IPS-20b (cell line): Measurements from ENCODE around the gene LBHD2.
"Not testable (repeated sequence)": the region's sequence is repeated elsewhere in the genome, so short reads cannot be mapped to it uniquely, and the experiment has no call there.

Experiments used
- H3K27ac ChIP-seq: one replicate; pipeline ENCODE4 v1.5.1; 2013; ENCODE audit warnings: low read length
- H3K27me3 ChIP-seq: 2 replicates; pipeline ENCODE4 v1.6.1; 2013; ENCODE audit warnings: mild to moderate bottlenecking, low read length, inconsistent platforms; ENCODE audit not compliant: insufficient read depth
- H3K36me3 ChIP-seq: 2 replicates; pipeline ENCODE4 v1.6.1; 2013; ENCODE audit warnings: low read depth, mild to moderate bottlenecking, inconsistent platforms, low read length, moderate library complexity; ENCODE audit not compliant: insufficient read depth
- H3K4me1 ChIP-seq: 2 replicates; pipeline ENCODE4 v1.6.1; 2013; ENCODE audit warnings: mild to moderate bottlenecking, control low read depth, inconsistent platforms, low read length, moderate library complexity; ENCODE audit not compliant: insufficient read depth
- H3K4me3 ChIP-seq: 2 replicates; pipeline ENCODE4 v1.5.1; 2013; ENCODE audit warnings: mild to moderate bottlenecking, low read length, inconsistent platforms
- H3K9ac ChIP-seq: 2 replicates; pipeline ENCODE4 v1.6.1; 2013; ENCODE audit warnings: low read depth, mild to moderate bottlenecking, inconsistent platforms, low read length, moderate library complexity
- H3K9me3 ChIP-seq: 2 replicates; pipeline ENCODE4 v1.6.1; 2013; ENCODE audit warnings: mild to moderate bottlenecking, low read depth, low read length, inconsistent platforms; ENCODE audit not compliant: insufficient read depth

Gene LBHD2

DNA sequence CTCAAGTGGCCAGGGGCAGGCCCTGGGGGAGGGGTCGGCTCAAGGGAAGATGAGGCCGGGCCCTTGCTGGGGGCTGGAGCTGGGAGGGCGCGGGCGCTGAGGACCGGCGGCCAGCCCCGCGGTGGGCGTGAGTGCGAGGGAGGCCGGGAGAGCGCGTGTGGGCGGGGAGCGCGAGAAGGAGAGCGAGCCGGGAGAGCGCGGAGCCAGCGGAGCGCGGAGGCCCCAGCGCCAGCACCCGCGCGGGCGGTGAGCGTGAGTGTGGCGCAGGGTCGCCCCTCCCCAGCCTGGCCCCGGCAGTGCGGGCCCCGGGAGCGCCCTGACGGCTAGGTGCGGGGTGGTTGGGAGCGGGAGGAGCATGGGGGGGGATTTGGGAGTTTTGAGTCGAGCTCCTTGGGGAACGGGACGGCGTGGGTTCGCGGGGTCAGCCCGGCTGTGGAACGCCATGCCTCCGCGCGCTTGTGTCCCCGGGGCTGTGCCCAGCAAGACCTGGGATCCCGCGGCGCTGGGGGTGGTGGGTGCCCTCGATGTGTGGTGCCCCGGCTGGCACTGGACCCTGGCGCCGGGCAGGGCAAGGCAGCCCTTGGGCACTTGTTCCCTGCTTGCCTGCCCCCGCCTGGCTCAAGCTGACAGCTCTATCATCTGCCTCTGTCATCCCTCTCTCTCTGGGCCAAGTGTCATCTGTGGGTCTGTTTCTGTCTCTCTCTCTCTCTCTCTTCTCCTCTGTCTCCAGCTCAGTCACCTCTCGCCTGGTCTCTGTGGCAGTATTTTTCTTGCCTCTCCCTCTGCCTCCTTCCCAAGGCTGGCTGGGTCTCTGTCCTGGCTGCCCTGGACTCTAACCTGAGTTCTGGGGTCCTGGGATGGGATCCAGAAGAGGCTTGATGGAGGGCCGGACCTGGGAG is at the start of gene LBHD2:
Gene LBHD2, plus strand, starts transcription at position 190 of the 899 bp plus-strand sequence. CDS start 1,803 bp downstream, outside the sequence.
- H3K27me3 ChIP-seq: peaks cover 55% of the 10 kb centered on the region
- no peaks in the 10 kb centered on the region for H3K9me3 ChIP-seq
- no peaks in the 10 kb centered on the region for H3K36me3 ChIP-seq

DNA sequence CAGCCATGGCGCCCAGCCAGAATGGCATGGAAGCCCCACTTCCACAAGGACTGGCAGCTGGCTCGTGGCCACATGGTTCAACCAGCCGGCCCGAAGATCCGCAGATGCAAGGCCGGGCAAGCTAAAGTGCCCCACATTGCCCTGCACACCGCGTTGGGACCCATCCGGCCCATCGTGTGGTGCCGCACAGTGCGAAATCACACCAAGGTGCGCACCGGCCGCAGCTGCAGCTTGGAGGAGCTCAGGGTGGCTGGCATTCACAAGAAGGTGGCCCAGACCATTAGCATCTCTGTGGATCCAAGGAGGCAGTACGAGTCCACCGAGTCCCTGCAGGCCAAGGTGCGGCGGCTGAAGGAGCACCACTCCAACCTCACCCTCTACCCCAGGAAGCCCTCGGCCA is 42.5 kb upstream of the LBHD2 start:
- Histone ChIP-seq H3K4me1 (no peaks in the 10 kb centered on the region; the same call in 1 of the 2 replicates), H3K27me3 (no peaks in the 10 kb centered on the region), H3K9ac (no peak overlapping the region), H3K36me3 (no peaks in the 10 kb centered on the region), H3K9me3 (no peaks in the 10 kb centered on the region), H3K27ac (no peak overlapping the region), H3K4me3 (no peak overlapping the region)

More for the DNA sequence above, at the start of gene LBHD2:
- Histone ChIP-seq H3K9ac (no peak within 1 kb of the TSS), H3K27ac (no peak within 1 kb of the TSS), H3K4me3 (peak within 1 kb of the TSS; percentile 40; the same call in 1 of the 2 replicates), H3K4me1 (no peaks in the 10 kb centered on the region)

GRCh38 chr14:103043257-103044015 is 40.6 kb upstream of the LBHD2 start:
- H3K36me3 ChIP-seq: no peaks in the 10 kb centered on the region
- H3K4me3 ChIP-seq: no peak overlapping the region
- H3K4me1 ChIP-seq: no peaks in the 10 kb centered on the region; the same call in 1 of the 2 replicates
- no peaks in the 10 kb centered on the region for H3K9me3 ChIP-seq
- H3K27ac ChIP-seq: no peak overlapping the region
- no peak overlapping the region for H3K9ac ChIP-seq
- no peaks in the 10 kb centered on the region for H3K27me3 ChIP-seq

DNA sequence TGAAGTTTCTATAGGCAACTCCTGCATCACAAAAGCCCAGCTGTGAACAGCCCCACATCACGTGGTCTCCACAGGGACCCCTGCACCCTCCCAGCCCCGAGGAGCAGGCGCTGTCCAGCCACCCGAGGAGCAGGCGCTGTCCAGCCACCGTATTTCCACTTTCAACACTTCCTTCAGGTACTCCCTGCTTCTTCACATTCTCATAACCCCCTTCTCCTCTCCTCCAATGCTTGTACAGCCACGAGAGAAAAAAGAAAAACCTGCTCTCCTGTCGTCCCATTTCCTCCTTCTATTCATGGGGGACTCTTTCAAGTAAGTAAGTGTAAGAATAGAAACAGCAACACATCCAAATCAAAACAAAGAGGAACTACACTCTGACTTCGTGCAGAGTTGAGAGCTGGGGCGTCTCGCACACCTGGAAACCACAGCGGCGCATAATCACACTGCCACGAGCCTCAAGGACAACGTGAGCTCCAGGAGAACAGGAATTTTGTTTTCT is 38.6 kb upstream of the LBHD2 start:
- no peak overlapping the region for H3K4me3 ChIP-seq
- H3K9ac ChIP-seq: no peak overlapping the region
- H3K9me3 ChIP-seq: no peaks in the 10 kb centered on the region
- H3K4me1 ChIP-seq: no peaks in the 10 kb centered on the region; the same call in 1 of the 2 replicates
- no peaks in the 10 kb centered on the region for H3K27me3 ChIP-seq
- no peak overlapping the region for H3K27ac ChIP-seq
- H3K36me3 ChIP-seq: no peaks in the 10 kb centered on the region

GRCh38 chr14:103047453-103047852 is 36.6 kb upstream of the LBHD2 start:
- not testable (repeated sequence) for H3K27ac ChIP-seq

GRCh38 chr14:103050935-103051334 is 33.1 kb upstream of the LBHD2 start:
- Histone ChIP-seq H3K36me3 (0 out of 2 replicates have a peak, but pooled peaks cover 3% of the 10 kb centered on the region), H3K4me3 (no peak overlapping the region), H3K27ac (no peak overlapping the region), H3K4me1 (no peaks in the 10 kb centered on the region; the same call in none of the 2 replicates), H3K9ac (no peak overlapping the region), H3K27me3 (no peaks in the 10 kb centered on the region), H3K9me3 (no peaks in the 10 kb centered on the region)

More at GRCh38 chr14:103047453-103047852, 36.6 kb upstream of the LBHD2 start:
- H3K27me3 ChIP-seq, H3K36me3 ChIP-seq, H3K9ac ChIP-seq, H3K4me1 ChIP-seq, H3K4me3 ChIP-seq, H3K9me3 ChIP-seq: not testable (repeated sequence)

- Histone ChIP-seq H3K9me3 (no peaks in the 10 kb centered on the region), H3K27me3 (no peaks in the 10 kb centered on the region), H3K27ac (no peak overlapping the region), H3K36me3 (0 out of 2 replicates have a peak, but pooled peaks cover 3% of the 10 kb centered on the region), H3K4me3 (no peak overlapping the region), H3K4me1 (no peaks in the 10 kb centered on the region; the same call in none of the 2 replicates), H3K9ac (no peak overlapping the region)
Observed at GRCh38 chr14:103052407-103052806, 31.6 kb upstream of the LBHD2 start.

- no peaks in the 10 kb centered on the region for H3K27me3 ChIP-seq
- H3K9me3 ChIP-seq: no peaks in the 10 kb centered on the region
- peak overlapping the region; percentile 56; the same call in 1 of the 2 replicates for H3K9ac ChIP-seq
- H3K4me3 ChIP-seq: peak overlapping the region; percentile 78
- 0 out of 2 replicates have a peak, but pooled peaks cover 3% of the 10 kb centered on the region for H3K36me3 ChIP-seq
- H3K27ac ChIP-seq: no peak overlapping the region
- no peaks in the 10 kb centered on the region; the same call in none of the 2 replicates for H3K4me1 ChIP-seq
Observed at GRCh38 chr14:103055695-103056094, 28.3 kb upstream of the LBHD2 start.

DNA sequence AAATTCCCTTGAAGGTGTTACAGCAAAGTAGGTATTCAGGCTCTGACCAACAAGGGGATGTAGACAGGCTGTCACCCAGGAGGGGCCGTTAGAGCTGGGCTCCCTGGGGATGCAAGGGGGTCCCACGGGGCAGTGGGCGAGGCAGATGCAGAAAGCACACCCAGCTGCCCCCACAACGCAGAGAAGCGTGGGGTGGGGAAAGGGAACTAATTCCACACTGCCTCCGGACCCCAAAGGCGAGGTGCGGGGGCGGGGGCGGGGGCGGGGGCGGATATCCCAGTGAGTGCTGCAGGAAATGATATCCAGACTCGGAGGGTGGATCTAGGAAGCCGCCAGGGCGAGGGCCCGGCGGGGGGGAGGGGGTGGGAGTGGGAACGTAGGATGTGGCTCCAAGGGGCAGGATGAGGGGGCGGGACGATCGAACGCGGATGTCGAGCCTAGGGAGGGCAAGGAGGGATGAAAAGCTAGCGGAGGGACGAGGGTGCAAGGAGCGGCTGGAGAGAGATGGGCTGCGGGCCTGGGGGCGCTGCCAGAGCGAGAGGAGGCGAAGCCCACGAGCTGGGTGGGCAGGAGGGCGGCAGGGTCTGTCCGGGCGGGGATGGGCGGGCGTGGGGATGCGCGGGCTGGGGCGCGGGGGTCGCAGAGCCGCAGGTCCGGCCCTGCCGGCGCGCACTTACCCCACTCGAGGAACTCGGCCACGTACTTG is 27.5 kb upstream of the LBHD2 start:
- Histone ChIP-seq H3K4me1 (no peaks in the 10 kb centered on the region; the same call in none of the 2 replicates), H3K9ac (peak overlapping the region; percentile 61; the same call in 1 of the 2 replicates), H3K9me3 (no peaks in the 10 kb centered on the region), H3K4me3 (peak overlapping the region; percentile 78), H3K27me3 (no peaks in the 10 kb centered on the region), H3K27ac (no peak overlapping the region), H3K36me3 (0 out of 2 replicates have a peak, but pooled peaks cover 3% of the 10 kb centered on the region)

GRCh38 chr14:103057028-103057371 is 27.0 kb upstream of the LBHD2 start:
- Histone ChIP-seq H3K4me3 (peak overlapping the region; percentile 74), H3K9ac (peak overlapping the region; percentile 61; the same call in 1 of the 2 replicates), H3K36me3 (0 out of 2 replicates have a peak, but pooled peaks cover 3% of the 10 kb centered on the region), H3K27me3 (no peaks in the 10 kb centered on the region), H3K4me1 (no peaks in the 10 kb centered on the region; the same call in none of the 2 replicates), H3K27ac (no peak overlapping the region), H3K9me3 (no peaks in the 10 kb centered on the region)
